ENCODE measurements around the gene TMCC2. TPM values are rescaled to one million over a fixed set of nuclear protein-coding genes. Genes with fewer than 3 reads are reported as not detected.

Gene TMCC2
- total RNA-seq, 1 donor from 2014 or later = 25.0 TPM

GRCh38 chr1:205259998-205260397, 32.3 kb downstream of the TMCC2 start:
- no peaks in the 10 kb centered on the region for H3K9me3 Mint-ChIP-seq
- H3K36me3 Mint-ChIP-seq (ENCODE audit: low read depth) = no peaks in the 10 kb centered on the region
- H3K27ac Mint-ChIP-seq = no peak overlapping the region
- intact Hi-C loops (cut with micrococcal nuclease) = loop anchor here (2.0 to 10.0 kb wide), 3 partner anchors 15 to 185 kb away; partner anchors contain the start of gene DSTYK
- H3K4me3 Mint-ChIP-seq = no peak overlapping the region
- peaks cover 1% of the 10 kb centered on the region for H3K27me3 Mint-ChIP-seq (ENCODE audit: insufficient read depth)
- H3K4me1 Mint-ChIP-seq (ENCODE audit: low read depth) = peaks cover 45% of the 10 kb centered on the region
- no peak for DNase-seq (ENCODE audit: low spot score)

GRCh38 chr1:205260948-205261732, 33.4 kb downstream of the TMCC2 start:
- no peak overlapping the region for H3K4me3 Mint-ChIP-seq
- intact Hi-C loops (cut with micrococcal nuclease) = loop anchor here (2.0 to 10.0 kb wide), 2 partner anchors 16 to 184 kb away; no protein-coding TSS in a partner anchor
- no peaks in the 10 kb centered on the region for H3K36me3 Mint-ChIP-seq (ENCODE audit: low read depth)
- H3K4me1 Mint-ChIP-seq (ENCODE audit: low read depth) = peaks cover 42% of the 10 kb centered on the region
- no peak for DNase-seq (ENCODE audit: low spot score)
- no peaks in the 10 kb centered on the region for H3K9me3 Mint-ChIP-seq
- H3K27me3 Mint-ChIP-seq (ENCODE audit: insufficient read depth) = peaks cover 1% of the 10 kb centered on the region
- no peak overlapping the region for H3K27ac Mint-ChIP-seq

GRCh38 chr1:205261946-205262691, 34.4 kb downstream of the TMCC2 start:
- peaks cover 38% of the 10 kb centered on the region for H3K4me1 Mint-ChIP-seq (ENCODE audit: low read depth)
- peak overlapping the region; percentile 18 for H3K27ac Mint-ChIP-seq
- no peaks in the 10 kb centered on the region for H3K36me3 Mint-ChIP-seq (ENCODE audit: low read depth)
- intact Hi-C loops (cut with micrococcal nuclease) = loop anchor here (2.0 to 10.0 kb wide), 2 partner anchors 17 to 183 kb away; no protein-coding TSS in a partner anchor
- H3K27me3 Mint-ChIP-seq (ENCODE audit: insufficient read depth) = peaks cover 1% of the 10 kb centered on the region
- no peaks in the 10 kb centered on the region for H3K9me3 Mint-ChIP-seq
- no peak for DNase-seq (ENCODE audit: low spot score)
- H3K4me3 Mint-ChIP-seq = peak overlapping the region; percentile 52

GRCh38 chr1:205262731-205263171, 35.0 kb downstream of the TMCC2 start:
- no peaks in the 10 kb centered on the region for H3K36me3 Mint-ChIP-seq (ENCODE audit: low read depth)
- H3K27ac Mint-ChIP-seq = no peak overlapping the region
- DNase-seq (ENCODE audit: low spot score) = no peak
- peaks cover 1% of the 10 kb centered on the region for H3K27me3 Mint-ChIP-seq (ENCODE audit: insufficient read depth)
- H3K4me1 Mint-ChIP-seq (ENCODE audit: low read depth) = peaks cover 34% of the 10 kb centered on the region
- H3K4me3 Mint-ChIP-seq = no peak overlapping the region
- intact Hi-C loops (cut with micrococcal nuclease) = loop anchor here (10.0 kb wide), 1 partner anchor 182 kb away; no protein-coding TSS in a partner anchor
- no peaks in the 10 kb centered on the region for H3K9me3 Mint-ChIP-seq

DNA sequence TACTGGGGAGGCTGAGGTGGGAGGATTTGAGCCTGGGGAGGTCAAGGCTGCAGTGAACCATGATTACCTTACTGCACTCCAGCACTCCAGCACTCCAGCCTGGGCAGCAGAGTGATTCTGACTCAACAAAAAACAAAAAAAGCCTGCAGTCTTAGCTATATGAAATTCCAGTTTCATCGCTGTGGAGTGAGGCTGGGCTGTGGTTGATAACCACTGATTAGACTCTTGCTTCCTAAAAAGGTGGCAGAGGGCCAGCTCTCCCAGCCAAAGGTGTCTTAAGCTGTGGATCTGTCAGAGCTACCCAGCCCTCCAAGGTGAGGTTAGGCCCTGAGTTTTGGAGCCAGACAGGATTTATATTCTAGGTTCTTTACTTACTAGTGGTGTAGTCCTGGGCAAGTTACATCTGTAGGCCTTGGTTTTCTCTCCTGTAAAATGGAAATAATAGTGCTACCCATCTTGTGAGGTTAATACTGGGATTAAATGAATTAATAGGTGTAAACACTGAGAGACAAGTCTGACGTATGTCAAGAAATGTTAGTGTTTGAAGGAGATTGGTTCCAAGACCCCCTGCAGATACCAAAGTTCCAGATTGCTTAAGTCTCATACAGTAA, 35.9 kb downstream of the TMCC2 start:
- intact Hi-C loops (cut with micrococcal nuclease) = loop anchor here (10.0 kb wide), 1 partner anchor 181 kb away; no protein-coding TSS in a partner anchor
- DNase-seq (ENCODE audit: low spot score) = no peak
- Mint-ChIP-seq H3K9me3 (no peaks in the 10 kb centered on the region), H3K27me3 (ENCODE audit: insufficient read depth) (peaks cover 1% of the 10 kb centered on the region), H3K4me1 (ENCODE audit: low read depth) (peaks cover 28% of the 10 kb centered on the region), H3K4me3 (no peak overlapping the region), H3K27ac (no peak overlapping the region), H3K36me3 (ENCODE audit: low read depth) (no peaks in the 10 kb centered on the region)

DNA sequence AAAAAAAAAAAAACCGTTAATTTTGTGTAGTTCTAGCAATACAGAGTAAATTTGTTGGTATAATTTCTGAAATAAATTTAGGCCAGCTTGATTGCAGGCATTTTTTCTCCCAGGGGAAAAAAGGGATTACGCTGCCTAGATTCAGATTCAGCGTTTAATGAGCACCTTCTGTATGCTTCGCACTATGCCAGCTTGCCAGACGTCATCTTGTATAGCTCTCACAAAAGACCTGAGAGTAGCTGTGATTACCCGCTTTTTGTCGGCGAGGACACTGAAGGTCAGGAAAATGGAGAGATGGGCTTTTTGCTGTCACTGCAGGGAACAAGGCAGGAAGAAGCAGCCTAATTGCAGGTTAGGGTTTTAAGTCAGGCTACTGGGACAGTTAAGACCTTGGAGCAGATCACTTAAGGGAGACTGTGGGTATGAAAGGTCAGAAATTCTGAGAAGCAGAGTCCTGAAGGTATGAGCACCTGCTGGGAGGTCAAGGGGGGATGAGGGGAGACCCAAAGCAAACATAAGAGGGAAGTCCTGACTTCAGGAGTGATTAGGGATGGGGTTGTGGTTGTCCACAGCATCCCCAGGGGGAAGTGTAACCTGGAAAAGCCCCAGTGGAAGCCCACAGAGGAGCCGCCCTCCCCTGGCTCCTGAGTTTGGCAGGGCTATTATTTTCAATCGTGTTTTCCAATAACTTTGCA, 39.0 kb downstream of the TMCC2 start:
- H3K27me3 Mint-ChIP-seq (ENCODE audit: insufficient read depth) = peaks cover under 1% of the 10 kb centered on the region
- no peaks in the 10 kb centered on the region for H3K9me3 Mint-ChIP-seq
- H3K36me3 Mint-ChIP-seq (ENCODE audit: low read depth) = peaks cover 4% of the 10 kb centered on the region
- no peak overlapping the region for H3K4me3 Mint-ChIP-seq
- peaks cover 23% of the 10 kb centered on the region for H3K4me1 Mint-ChIP-seq (ENCODE audit: low read depth)
- no peak for DNase-seq (ENCODE audit: low spot score)
- no peak overlapping the region for H3K27ac Mint-ChIP-seq
- intact Hi-C loops (cut with micrococcal nuclease) = loop anchor here (10.0 kb wide), 1 partner anchor 178 kb away; no protein-coding TSS in a partner anchor

GRCh38 chr1:205267306-205267902, 39.7 kb downstream of the TMCC2 start:
- no peak overlapping the region for H3K27ac Mint-ChIP-seq
- no peak overlapping the region for H3K4me3 Mint-ChIP-seq
- H3K27me3 Mint-ChIP-seq (ENCODE audit: insufficient read depth) = no peaks in the 10 kb centered on the region
- intact Hi-C loops (cut with micrococcal nuclease) = loop anchor here (10.0 kb wide), 1 partner anchor 177 kb away; no protein-coding TSS in a partner anchor
- H3K4me1 Mint-ChIP-seq (ENCODE audit: low read depth) = peaks cover 17% of the 10 kb centered on the region
- H3K9me3 Mint-ChIP-seq = no peaks in the 10 kb centered on the region
- H3K36me3 Mint-ChIP-seq (ENCODE audit: low read depth) = peaks cover 9% of the 10 kb centered on the region
- DNase-seq (ENCODE audit: low spot score) = no peak

- H3K9me3 Mint-ChIP-seq = no peaks in the 10 kb centered on the region
- H3K27ac Mint-ChIP-seq = no peak overlapping the region
- no peak for DNase-seq (ENCODE audit: low spot score)
- no peak overlapping the region for H3K4me3 Mint-ChIP-seq
- intact Hi-C loops (cut with micrococcal nuclease) = loop anchor here (10.0 kb wide), 1 partner anchor 176 kb away; no protein-coding TSS in a partner anchor
- H3K4me1 Mint-ChIP-seq (ENCODE audit: low read depth) = peaks cover 19% of the 10 kb centered on the region
- peaks cover 9% of the 10 kb centered on the region for H3K36me3 Mint-ChIP-seq (ENCODE audit: low read depth)
- no peaks in the 10 kb centered on the region for H3K27me3 Mint-ChIP-seq (ENCODE audit: insufficient read depth)
Measured at GRCh38 chr1:205268846-205269680, 41.3 kb downstream of the TMCC2 start.

DNA sequence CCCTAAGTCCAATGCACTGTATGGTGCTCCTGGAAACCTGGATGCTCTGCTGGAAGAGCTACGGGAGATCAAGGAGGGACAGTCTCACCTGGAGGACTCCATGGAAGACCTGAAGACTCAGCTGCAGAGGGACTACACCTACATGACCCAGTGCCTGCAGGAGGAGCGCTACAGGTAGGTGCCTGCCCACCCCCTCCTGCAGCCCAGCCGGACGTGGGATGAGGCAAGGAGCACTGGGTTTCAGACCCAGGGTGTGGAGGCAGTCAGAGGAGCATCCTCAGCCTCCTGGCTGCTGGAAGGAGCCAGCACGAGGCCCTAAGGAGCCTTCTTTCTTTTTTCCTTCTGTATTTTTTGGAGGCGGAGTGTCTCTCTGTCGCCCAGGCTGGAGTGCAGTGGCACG, 42.0 kb downstream of the TMCC2 start:
- no peak for DNase-seq (ENCODE audit: low spot score)
- Mint-ChIP-seq H3K4me3 (no peak overlapping the region), H3K4me1 (ENCODE audit: low read depth) (peaks cover 22% of the 10 kb centered on the region), H3K27ac (no peak overlapping the region), H3K9me3 (no peaks in the 10 kb centered on the region), H3K36me3 (ENCODE audit: low read depth) (peaks cover 9% of the 10 kb centered on the region), H3K27me3 (ENCODE audit: insufficient read depth) (no peaks in the 10 kb centered on the region)
- intact Hi-C loops (cut with micrococcal nuclease) = loop anchor here (10.0 kb wide), 1 partner anchor 175 kb away; no protein-coding TSS in a partner anchor

DNA sequence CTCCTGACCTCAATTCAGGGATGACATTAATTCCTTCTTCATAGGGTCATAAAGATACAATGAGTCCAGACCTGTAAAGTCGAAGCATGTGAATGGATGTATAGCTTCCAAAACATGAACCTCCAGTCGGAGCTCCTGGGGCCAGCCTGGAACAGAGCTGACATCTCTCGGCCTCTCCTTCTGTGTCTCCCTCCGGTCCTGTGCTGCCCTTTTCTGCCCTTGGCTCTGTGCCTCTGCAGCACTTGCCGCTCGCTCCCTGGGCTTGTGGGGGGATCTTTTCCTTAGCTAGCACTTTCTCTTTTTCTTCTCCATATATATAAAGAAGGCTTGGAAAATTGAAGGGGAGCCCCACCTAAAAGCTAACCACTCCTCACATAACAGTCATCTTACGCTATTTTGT, 42.5 kb downstream of the TMCC2 start:
- DNase-seq (ENCODE audit: low spot score) = no peak
- Mint-ChIP-seq H3K9me3 (no peaks in the 10 kb centered on the region), H3K27ac (no peak overlapping the region), H3K4me1 (ENCODE audit: low read depth) (peaks cover 27% of the 10 kb centered on the region), H3K4me3 (no peak overlapping the region), H3K36me3 (ENCODE audit: low read depth) (peaks cover 9% of the 10 kb centered on the region), H3K27me3 (ENCODE audit: insufficient read depth) (no peaks in the 10 kb centered on the region)
- intact Hi-C loops (cut with micrococcal nuclease) = no loop called here

GRCh38 chr1:205270764-205271163, 43.0 kb downstream of the TMCC2 start:
- DNase-seq (ENCODE audit: low spot score) = no peak
- Mint-ChIP-seq H3K4me3 (no peak overlapping the region), H3K27me3 (ENCODE audit: insufficient read depth) (no peaks in the 10 kb centered on the region), H3K36me3 (ENCODE audit: low read depth) (peaks cover 9% of the 10 kb centered on the region), H3K27ac (no peak overlapping the region), H3K9me3 (no peaks in the 10 kb centered on the region), H3K4me1 (ENCODE audit: low read depth) (peaks cover 32% of the 10 kb centered on the region)
- intact Hi-C loops (cut with micrococcal nuclease) = no loop called here
